Body of pancreas (tissue), 4 donors: Measurements from ENCODE around the gene RHOJ. TPM values are rescaled to one million over a fixed set of nuclear protein-coding genes. Genes with fewer than 3 reads are reported as not detected.

ENCODE experiments used
- ATAC-seq: fragments of 150-250 bp; one replicate; pipeline ENCODE4 v1.9.1; 2016
- DNase-seq, 4 donors: peaks; one replicate each; pipeline ENCODE4 v3.0.0-alpha.2; 2019
- H3K27ac ChIP-seq, 4 donors: fragments of 200-600 bp; sonication (generic); 1 replicate in 3 of 4; 2 replicates in 1 of 4; pipeline versions ENCODE4 v1.5.1 to v1.6.1; 2016 to 2019; ENCODE audit warnings: mild to moderate bottlenecking in 1 of 4, mixed read lengths in 1 of 4, moderate library complexity in 1 of 4
- H3K27me3 ChIP-seq, 2 donors: fragments of 200-600 bp; sonication (generic); one replicate each; pipeline ENCODE4 v1.6.0; 2016; ENCODE audit warnings: mild to moderate bottlenecking in 1 of 2
- H3K36me3 ChIP-seq, 2 donors: fragments of 200-600 bp; sonication (generic); replicated peaks in 1 of 2; 2 replicates each; pipeline ENCODE4 v1.5.1; 2016; ENCODE audit warnings: low read depth in 2 of 2; ENCODE audit not compliant: insufficient read depth in 1 of 2
- H3K4me1 ChIP-seq: fragments of 200-600 bp; sonication (generic); one replicate; pipeline ENCODE4 v1.6.0; 2016
- H3K4me3 ChIP-seq, 2 donors: fragments of 200-600 bp; sonication (generic); 1 replicate in 1 of 2; 2 replicates in 1 of 2; pipeline ENCODE4 v1.5.1; 2016 to 2019
- H3K9me3 ChIP-seq, 3 donors: fragments of 200-600 bp; sonication (generic); 1 replicate in 2 of 3; 2 replicates in 1 of 3; pipeline ENCODE4 v1.5.1; 2016
- CTCF ChIP-seq, 7 experiments: fragments of 450-650 bp in 4 of 7; fragments of 200-600 bp in 3 of 7; sonication (generic) in 3 of 7; IDR thresholded peaks; one replicate each; pipeline ENCODE4 v1.5.1; 2016 to 2019; ENCODE audit warnings: antibody characterized with exemption in 7 of 7
- POLR2A ChIP-seq, 3 donors: fragments of 450-650 bp; IDR thresholded peaks; one replicate each; pipeline ENCODE4 v1.6.1; 2016; ENCODE audit warnings: antibody characterized with exemption in 3 of 3, mild to moderate bottlenecking in 2 of 3
- WGBS, 2 donors: methylation state at CpG; one replicate each; pipeline ENCODE4 v1.1.5; 2017; 5-methylcytosine and 5-hydroxymethylcytosine counted together
- intact Hi-C: fragments of 100-400 bp; cut with DNase I; formaldehyde crosslinking; loops from one replicate; pipeline ENCODE4 v1.15.1; 2023
- total RNA-seq, 2 donors: library from RNA; depleted of rRNA; stranded (reverse); fragments of >200 nt; gene quantifications; one replicate each; pipeline ENCODE4 v1.1.0, GENCODE V29; 2016

The RHOJ gene
- total RNA-seq, 2 donors from 2014 or later: 4.2 to 7.3 TPM

- Histone ChIP-seq H3K27ac (no peak overlapping the region), H3K9me3 (no peaks in the 10 kb centered on the region), H3K4me1 (no peaks in the 10 kb centered on the region), H3K27me3 (no peaks in the 10 kb centered on the region), H3K36me3 (no peaks in the 10 kb centered on the region), H3K4me3 (no peak overlapping the region)
- no peak for DNase-seq
- TF ChIP-seq POLR2A (IDR thresholded peaks at IDR 0.05) (no peak), CTCF (IDR thresholded peaks at IDR 0.05) (no peak)
- WGBS, 2 donors: 71 to 82% methylated on average over 3 of the region's 3 CpGs
- intact Hi-C loops: no loop called here
- no peak for ATAC-seq
These were observed 13.0 kb upstream of the RHOJ start for GRCh38 chr14:63191211-63191610.

GRCh38 chr14:63192085-63192484, 12.2 kb upstream of the RHOJ start:
- no peaks in the 10 kb centered on the region for H3K4me1 ChIP-seq
- no peaks in the 10 kb centered on the region for H3K9me3 ChIP-seq
- DNase-seq (no peak), ATAC-seq (no peak)
- no peak for TF ChIP-seq POLR2A (IDR thresholded peaks at IDR 0.05)
- no peak for TF ChIP-seq CTCF (IDR thresholded peaks at IDR 0.05)
- no peaks in the 10 kb centered on the region for H3K36me3 ChIP-seq
- intact Hi-C loops: no loop called here
- no peaks in the 10 kb centered on the region for H3K27me3 ChIP-seq
- 35 to 64% methylated on average over 2 of the region's 2 CpGs for WGBS, 2 donors
- H3K27ac ChIP-seq: peak overlapping the region in 1 of 4 donors; percentile 29
- H3K4me3 ChIP-seq: no peak overlapping the region

- 89 to 90% methylated on average over 2 of the region's 2 CpGs for WGBS, 2 donors
- intact Hi-C loops: no loop called here
- Histone ChIP-seq H3K4me3 (no peak overlapping the region), H3K9me3 (no peaks in the 10 kb centered on the region), H3K4me1 (no peaks in the 10 kb centered on the region), H3K36me3 (no peaks in the 10 kb centered on the region), H3K27me3 (no peaks in the 10 kb centered on the region), H3K27ac (no peak overlapping the region)
- no peak for ATAC-seq
- TF ChIP-seq POLR2A (IDR thresholded peaks at IDR 0.05) (no peak), CTCF (IDR thresholded peaks at IDR 0.05) (no peak)
- DNase-seq: no peak
These were observed 11.0 kb upstream of the RHOJ start for GRCh38 chr14:63193236-63193635.

- ATAC-seq: no peak
- Histone ChIP-seq H3K4me1 (peaks cover 9% of the 10 kb centered on the region), H3K27ac (no peak overlapping the region), H3K27me3 (no peaks in the 10 kb centered on the region), H3K36me3 (no peaks in the 10 kb centered on the region), H3K9me3 (no peaks in the 10 kb centered on the region), H3K4me3 (no peak overlapping the region)
- DNase-seq: no peak
- 64 to 68% methylated on average over 5 of the region's 5 CpGs for WGBS, 2 donors
- no peak for TF ChIP-seq CTCF (IDR thresholded peaks at IDR 0.05)
- intact Hi-C loops: no loop called here
These were observed 4.1 kb upstream of the RHOJ start for GRCh38 chr14:63200035-63200740.

- intact Hi-C loops: no loop called here
- Histone ChIP-seq H3K27ac (no peak overlapping the region), H3K4me3 (no peak overlapping the region), H3K9me3 (no peaks in the 10 kb centered on the region), H3K27me3 (no peaks in the 10 kb centered on the region), H3K36me3 (no peaks in the 10 kb centered on the region), H3K4me1 (peaks cover 9% of the 10 kb centered on the region)
- ATAC-seq: no peak
- no peak for DNase-seq
- TF ChIP-seq POLR2A (IDR thresholded peaks at IDR 0.05) (no peak), CTCF (IDR thresholded peaks at IDR 0.05) (no peak)
These were observed 3.5 kb upstream of the RHOJ start for GRCh38 chr14:63200767-63201166.
